Endothelial cell of hepatic sinusoid (primary cell): ENCODE data around the gene ZNF554.

Source experiments
- in situ Hi-C: cut with HindIII; loops from 2 replicates; pipeline ENCODE4 v1.10.0; 2017; ENCODE audit warnings: low sequenced_read_pairs

ZNF554 gene

DNA sequence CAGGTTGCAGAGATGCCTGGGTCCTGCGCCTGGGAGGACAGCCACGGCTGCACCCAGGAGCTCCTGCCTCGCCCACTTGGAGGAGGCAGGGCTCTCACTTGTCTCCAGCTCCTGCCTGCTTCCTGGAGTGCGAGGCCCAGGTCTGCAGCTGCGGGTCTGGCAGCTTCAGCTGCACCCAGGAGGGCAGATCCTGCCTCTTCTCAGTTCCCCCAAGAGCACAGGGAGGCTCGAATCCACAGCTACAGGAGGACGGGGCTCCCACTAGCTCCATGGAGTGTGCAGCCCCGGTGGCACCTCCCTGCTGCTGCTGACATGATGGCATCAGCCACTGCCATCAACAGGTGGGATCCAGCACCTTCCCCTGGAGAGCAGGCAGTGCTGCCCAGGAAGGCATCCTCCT, 4.5 kb downstream of the ZNF554 start:
- in situ Hi-C loops: no loop called here

DNA sequence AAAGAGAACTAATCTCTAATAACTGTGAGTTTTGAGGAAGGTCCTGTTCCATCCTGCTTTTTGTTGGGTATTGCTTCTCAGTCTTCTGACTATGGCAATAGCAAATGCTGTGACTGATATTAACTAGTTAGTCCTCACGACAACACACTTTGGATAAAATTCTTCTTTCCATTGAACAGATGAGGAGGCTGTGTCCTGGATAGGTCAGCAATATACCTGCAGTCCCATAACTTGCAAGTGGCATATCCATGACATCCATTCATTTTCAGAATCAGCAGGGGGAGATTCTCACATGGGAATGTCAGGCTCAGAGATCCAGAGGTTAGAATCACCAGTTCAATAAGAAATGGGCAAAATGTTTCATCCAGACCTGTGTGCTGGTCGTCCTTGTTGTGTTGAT, 7.4 kb downstream of the ZNF554 start:
- in situ Hi-C loops: no loop called here

GRCh38 chr19:2827840-2828489, 8.3 kb downstream of the ZNF554 start:
- in situ Hi-C loops: no loop called here

DNA sequence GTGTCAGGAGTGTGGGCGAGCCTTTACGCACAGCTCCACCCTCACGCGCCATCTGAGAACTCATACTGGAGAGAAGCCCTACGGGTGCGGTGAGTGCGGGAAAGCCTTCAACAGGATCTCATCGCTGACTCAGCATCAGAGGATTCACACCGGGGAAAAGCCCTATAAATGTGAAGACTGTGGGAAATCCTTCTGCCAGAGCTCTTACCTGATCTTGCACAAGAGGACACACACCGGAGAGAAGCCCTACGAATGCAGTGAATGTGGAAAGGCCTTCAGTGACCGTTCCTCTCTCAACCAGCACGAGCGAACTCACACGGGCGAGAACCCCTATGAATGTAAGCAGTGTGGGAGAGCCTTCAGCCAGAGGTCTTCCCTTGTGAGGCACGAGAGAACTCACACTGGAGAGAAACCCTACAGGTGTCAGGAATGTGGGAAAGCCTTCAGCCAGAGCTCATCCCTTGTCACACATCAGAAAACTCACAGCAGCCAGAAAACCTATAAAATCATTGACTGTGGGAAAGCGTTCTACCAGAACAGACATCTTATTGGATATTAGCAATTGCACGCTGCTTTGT, 14.7 kb downstream of the ZNF554 start:
- in situ Hi-C loops: loop anchor here (5.0 kb wide), 1 partner anchor 42 kb away; no protein-coding TSS in a partner anchor

DNA sequence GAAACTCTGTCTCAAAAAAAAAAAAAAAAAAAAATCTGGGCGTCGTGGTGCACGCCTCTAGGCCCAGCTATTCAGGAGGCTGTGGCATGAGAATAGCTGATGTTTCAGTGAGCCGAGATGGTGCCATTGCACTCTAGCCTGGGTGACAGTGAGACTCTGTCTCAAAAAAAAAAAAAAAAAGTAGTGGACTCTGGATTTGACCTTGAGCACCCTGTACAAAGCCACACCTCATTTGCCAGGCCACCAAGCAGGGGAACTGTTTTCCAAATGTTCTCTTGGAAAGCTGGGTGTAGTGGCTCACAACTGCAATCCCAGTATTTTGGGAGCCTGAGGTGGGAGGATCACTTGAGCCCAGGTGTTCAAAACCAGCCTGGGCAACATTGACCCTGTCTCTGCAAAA, 17.8 kb downstream of the ZNF554 start:
- in situ Hi-C loops: no loop called here

DNA sequence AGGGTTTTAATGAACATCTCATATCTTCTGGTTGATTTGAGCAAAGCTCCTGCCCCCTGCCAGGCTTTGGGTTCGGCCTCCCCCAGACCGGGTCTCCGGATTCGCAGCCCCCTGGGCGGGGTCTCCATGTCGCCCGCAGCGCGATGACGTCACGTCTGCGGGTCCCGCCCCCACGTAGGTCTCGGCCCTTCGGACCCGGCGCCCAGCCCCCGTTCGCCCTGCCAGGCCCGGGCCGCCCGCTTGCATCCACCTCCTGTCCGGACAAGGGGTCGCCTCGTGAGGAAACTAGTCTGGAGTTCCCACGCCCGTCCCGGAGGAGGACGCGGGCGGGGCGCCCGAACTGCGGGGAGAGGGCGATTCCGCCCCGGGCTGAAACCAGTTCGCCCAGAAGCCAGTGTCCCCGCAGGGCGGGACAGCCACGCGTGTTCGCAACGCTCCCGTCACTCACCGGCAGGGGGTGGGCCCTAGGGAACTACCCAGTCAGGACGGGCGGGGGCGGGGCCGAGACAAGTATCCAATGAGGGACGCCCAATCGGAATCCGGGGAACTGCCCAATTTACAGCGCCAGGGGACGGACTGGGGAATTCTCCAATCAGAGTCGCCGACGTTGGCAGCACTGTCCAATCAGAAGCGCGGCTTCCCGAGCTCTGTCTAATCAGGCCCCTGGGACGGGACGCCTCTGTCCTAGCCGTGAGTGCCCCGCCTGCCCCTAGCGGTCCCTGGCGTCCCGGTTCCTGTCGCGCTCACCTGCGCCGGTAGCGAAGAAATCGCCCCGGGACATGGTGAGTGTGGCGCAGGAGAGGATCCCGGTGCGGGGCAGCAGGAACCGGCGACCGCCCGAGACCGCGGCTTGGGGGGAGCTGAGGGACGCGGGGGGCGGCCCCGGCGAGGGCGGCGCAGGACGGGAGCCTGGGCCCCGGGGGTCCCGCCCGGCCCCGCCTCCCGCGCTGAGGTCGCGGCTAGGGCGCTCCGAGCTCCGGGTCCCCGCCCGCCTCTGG, 21.4 kb downstream of the ZNF554 start, which contains the start of gene ZNF555:
Gene ZNF555, plus strand, starts transcription at position 682 of the 998 bp plus-strand sequence. Its CDS starts 98 bp downstream, at position 780.
- in situ Hi-C loops: no loop called here

DNA sequence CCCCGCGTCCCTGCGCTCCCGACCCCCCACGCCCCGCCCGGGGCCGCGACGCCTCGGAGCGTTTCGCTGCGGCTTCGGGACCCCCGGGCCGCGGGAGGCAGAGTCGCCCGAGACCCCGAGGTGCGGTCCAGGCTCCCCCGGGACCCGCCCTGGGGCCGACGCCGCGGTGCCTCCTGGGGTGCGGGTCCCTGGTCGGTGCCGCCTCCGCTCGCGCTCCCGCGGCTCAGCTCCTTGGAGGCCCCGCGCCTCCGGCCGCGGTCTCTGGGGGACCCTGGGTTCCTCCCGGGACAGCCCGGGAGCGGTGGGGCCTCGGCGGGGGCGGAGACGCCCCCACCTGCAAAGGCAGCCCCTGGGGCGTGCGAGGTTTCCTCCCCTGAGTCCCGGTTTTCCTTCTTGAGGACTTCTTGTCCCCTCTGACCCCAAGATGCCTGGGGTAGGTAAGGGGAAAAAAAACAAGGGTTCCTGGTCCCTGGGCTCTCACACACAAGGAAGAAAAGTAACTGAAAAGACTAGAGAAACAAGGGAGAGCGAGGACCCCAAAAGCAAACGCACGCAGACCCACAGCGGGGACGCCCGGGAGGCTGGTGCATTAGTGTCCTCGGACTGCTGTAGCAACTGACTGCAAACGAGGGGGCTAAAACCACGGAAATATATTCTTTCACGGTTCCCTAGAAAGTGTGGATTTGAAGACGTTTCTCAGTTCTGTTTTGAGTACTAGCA, 22.3 kb downstream of the ZNF554 start:
- in situ Hi-C loops: no loop called here

- in situ Hi-C loops: no loop called here
These were observed 25.4 kb downstream of the ZNF554 start for GRCh38 chr19:2845107-2845506.

DNA sequence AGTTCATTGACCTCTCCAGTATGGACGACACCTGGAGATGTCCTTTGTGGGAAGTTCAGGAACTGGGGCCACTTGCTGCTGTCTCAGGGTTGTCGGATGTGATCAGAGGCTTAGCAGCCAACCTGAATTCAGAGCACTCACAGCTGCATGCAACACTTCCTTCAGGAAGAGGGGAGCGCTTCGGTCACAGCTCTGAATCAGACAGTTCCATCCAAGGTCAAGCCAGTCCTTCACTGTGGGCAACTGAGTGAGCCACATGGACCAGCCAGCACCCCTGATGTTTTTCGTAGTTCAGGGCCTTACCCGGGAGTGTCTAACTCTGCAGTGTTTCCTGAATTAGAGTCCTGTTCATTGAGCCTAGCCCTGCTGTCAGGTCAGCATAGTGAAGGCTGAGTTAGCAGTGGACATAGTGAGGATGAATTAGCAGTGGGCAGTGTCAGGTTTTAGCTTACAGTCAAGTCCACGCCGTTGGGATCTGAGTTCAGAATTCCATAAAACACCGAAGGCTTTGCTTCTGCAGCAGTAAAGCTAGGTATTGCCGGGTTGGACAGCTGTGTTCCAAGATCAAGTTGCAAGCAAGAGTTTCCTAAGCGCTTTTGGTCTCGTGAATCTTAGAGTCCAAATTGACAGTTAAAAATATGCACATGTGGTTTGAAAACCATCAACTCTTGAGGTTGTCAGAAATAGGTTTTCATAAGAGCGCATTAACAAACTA, 26.7 kb downstream of the ZNF554 start:
- in situ Hi-C loops: no loop called here

DNA sequence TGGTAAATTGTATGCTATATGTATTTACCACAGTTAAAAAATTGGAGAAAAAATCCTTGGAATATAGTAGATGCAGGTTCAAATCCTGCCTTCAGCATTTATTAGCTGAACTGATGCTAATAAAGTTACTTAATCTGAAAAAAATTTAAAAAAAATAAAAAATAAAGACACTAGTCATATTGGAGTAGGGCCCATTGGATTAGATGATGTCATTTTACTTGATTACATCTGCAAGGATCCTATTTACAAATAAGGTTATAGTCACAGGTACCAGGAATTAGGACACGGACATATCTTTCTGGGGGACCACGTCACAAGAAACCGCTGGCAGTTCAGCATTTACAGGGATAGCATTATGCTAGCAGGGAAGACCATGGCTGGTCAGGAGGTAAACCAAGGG, 27.8 kb downstream of the ZNF554 start:
- in situ Hi-C loops: no loop called here

- in situ Hi-C loops: no loop called here
These were observed 28.9 kb downstream of the ZNF554 start for GRCh38 chr19:2848616-2849015.

DNA sequence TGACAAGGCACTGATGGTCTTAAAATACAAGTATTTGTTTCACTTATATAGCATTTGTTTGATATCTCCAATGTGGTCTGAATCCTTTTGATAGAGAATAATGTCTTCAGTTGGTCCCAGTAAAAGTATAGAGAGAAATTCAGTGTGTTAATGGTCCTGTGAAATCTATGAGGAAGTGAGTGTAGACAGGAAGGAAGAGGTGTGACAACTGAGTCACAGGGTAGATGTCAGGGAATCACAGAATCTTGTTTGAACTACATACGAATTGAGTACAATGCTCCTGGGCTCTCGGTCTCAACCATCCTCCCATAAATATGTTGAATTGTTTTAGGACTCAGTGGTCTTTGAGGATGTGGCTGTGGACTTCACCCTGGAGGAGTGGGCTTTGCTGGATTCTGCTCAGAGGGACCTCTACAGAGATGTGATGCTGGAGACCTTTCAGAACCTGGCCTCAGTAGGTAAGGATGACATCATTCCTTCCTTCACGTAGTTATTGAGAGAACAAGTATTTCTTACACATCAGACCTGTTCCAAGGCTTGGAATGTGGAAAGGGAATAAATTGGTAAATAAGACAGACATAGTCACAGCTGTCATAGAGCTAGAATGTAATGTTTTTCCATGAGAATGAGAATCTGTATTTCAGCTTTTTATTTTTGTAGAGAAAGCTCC, 30.7 kb downstream of the ZNF554 start:
- in situ Hi-C loops: loop anchor here (25.0 kb wide), 1 partner anchor 163 kb away; no protein-coding TSS in a partner anchor

DNA sequence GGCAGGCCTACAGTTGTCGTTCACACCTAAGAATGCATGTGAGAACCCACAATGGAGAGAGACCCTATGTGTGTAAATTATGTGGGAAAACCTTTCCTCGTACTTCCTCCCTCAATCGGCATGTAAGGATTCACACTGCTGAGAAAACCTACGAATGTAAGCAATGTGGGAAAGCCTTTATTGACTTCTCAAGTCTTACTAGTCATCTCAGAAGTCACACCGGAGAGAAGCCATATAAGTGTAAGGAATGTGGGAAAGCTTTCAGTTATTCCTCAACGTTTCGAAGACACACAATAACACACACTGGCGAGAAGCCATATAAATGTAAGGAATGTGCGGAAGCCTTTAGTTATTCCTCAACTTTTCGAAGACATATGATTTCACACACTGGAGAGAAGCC, 32.9 kb downstream of the ZNF554 start:
- in situ Hi-C loops: loop anchor here (25.0 kb wide), 1 partner anchor 165 kb away; no protein-coding TSS in a partner anchor

DNA sequence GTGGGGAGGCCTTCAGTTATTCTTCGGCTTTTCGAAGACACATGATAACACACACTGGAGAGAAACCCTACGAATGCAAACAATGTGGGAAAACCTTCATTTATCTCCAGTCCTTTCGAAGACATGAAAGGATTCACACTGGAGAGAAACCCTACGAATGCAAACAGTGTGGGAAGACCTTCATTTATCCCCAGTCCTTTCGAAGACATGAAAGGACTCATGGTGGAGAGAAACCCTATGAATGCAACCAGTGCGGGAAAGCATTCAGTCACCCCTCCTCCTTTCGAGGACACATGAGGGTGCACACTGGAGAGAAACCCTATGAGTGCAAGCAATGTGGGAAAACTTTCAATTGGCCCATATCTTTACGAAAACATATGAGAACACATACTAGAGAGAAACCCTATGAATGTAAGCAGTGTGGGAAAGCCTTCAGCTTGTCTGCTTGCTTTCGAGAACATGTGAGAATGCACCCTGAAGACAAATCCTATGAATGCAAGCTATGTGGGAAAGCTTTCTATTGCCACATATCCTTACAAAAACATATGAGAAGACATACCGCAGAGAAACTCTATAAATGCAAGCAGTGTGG, 33.4 kb downstream of the ZNF554 start:
- in situ Hi-C loops: loop anchor here (25.0 kb wide), 1 partner anchor 166 kb away; no protein-coding TSS in a partner anchor

GRCh38 chr19:2854849-2855248, 35.2 kb downstream of the ZNF554 start:
- in situ Hi-C loops: loop anchor here (25.0 kb wide), 1 partner anchor 168 kb away; no protein-coding TSS in a partner anchor

DNA sequence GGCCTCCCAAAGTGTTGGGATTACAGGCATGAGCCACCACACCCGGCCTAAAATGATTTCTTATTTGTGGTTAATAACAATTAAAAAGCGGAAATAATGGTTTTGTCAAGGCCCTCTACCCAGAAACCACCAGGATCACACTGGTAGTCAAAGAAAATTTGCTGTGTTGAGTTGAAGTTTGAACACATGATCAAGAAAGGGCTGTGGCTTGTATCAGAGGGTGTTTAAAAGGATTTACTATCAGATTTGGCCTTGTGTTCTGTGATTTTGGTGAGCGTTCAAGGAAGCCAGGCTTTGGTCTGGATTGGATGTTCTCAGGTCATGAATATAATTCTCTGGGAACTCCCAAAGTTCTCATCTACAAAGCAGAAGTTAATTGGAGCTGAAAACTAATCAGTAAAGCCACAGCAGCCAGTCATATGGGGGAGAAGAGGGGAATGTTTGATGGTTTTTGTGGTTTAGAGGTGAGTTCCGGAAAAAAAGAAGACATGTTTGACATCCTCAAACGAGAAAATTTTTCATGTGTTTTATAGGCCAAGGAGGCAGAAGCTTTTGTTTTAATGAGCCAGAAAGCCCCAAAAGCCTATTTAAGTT, 36.9 kb downstream of the ZNF554 start:
- in situ Hi-C loops: loop anchor here (25.0 kb wide), 1 partner anchor 169 kb away; no protein-coding TSS in a partner anchor

DNA sequence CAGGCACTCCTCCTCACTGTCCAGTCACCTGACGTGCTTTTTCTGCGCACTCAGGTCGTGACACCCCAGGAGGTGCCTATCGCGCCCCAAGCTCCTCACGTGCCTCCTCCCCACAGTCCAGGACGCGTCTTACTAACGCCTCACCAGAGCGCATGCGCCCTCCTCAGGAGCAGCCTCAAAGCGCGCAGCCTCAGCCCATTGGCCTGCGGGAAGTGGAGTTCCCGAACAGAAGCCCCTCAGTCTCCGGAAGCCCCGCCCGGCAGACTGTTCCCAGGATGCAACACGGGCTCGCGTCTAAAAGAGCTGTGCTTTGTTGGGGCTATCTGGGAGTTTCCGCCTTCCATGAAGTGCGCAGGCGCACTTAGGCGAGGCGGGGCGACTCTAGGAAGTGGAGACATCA, 39.2 kb downstream of the ZNF554 start:
- in situ Hi-C loops: loop anchor here (25.0 kb wide), 1 partner anchor 172 kb away; no protein-coding TSS in a partner anchor

DNA sequence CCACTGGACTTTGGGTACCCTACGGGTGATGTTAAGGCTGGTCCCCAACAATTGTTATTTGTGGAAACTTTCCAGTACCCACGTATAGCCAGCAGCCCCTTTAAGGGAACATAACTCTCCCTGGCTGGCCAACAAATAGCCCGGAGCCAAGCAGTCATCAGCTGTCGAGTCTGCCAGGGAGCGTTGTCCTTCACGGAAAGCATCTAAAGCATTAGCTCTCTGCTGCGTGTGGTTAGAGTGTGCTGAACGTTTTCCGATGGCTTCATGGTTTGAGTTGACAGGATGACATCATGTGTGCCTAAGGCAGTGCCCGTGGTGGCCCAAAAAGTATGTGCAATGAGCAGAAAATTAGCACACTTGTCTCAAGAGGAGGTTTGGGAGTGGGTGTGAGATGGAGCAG, 44.1 kb downstream of the ZNF554 start:
- in situ Hi-C loops: loop anchor here (25.0 kb wide), 1 partner anchor 177 kb away; no protein-coding TSS in a partner anchor
